Eye (tissue), 1 donor: ENCODE data around the gene DUSP8.
A peak's percentile ranks its signal among the peaks of the same experiment; 100 is the strongest.
"Not testable (repeated sequence)": the region's sequence is repeated elsewhere in the genome, so short reads cannot be mapped to it uniquely, and the experiment has no call there.

Experiments
- DNase-seq: peaks from one replicate; pipeline ENCODE4 v3.0.0-alpha.2; 2015

The DUSP8 gene

GRCh38 chr11:1584661-1585370, 12.7 kb upstream of the DUSP8 start, which contains the start of gene KRTAP5-1:
TSS of gene KRTAP5-1 (minus strand) at chr11:1585283. CDS start at chr11:1585249, 34 bp downstream.
- not testable (repeated sequence) for DNase-seq

- not testable (repeated sequence) for DNase-seq
Observed at GRCh38 chr11:1582909-1583308, 10.8 kb upstream of the DUSP8 start.

- DNase-seq = no peak
Observed at GRCh38 chr11:1581976-1582375, 9.9 kb upstream of the DUSP8 start.

GRCh38 chr11:1576825-1577224, 4.8 kb upstream of the DUSP8 start:
- no peak for DNase-seq

GRCh38 chr11:1575756-1576155, 3.7 kb upstream of the DUSP8 start:
- DNase-seq = not testable (repeated sequence)

GRCh38 chr11:1574933-1575242, 2.8 kb upstream of the DUSP8 start:
- DNase-seq = no peak

- peak; percentile 81 for DNase-seq
Observed at GRCh38 chr11:1574238-1574932, 2.3 kb upstream of the DUSP8 start.

GRCh38 chr11:1573903-1574237, 1.8 kb upstream of the DUSP8 start:
- peak; percentile 75 for DNase-seq

- DNase-seq = peak; percentile 63
Observed at GRCh38 chr11:1573077-1573902, 1.2 kb upstream of the DUSP8 start.

- no peak for DNase-seq
Observed at GRCh38 chr11:1571760-1572196, 293 bp downstream of the DUSP8 start.

GRCh38 chr11:1570896-1571759, 943 bp downstream of the DUSP8 start:
- DNase-seq = peak; percentile 82

- DNase-seq = no peak
Observed at GRCh38 chr11:1570531-1570895, 1.6 kb downstream of the DUSP8 start.

- DNase-seq = no peak
Observed at GRCh38 chr11:1570001-1570453, 2.0 kb downstream of the DUSP8 start.

- DNase-seq = no peak
Observed at GRCh38 chr11:1569251-1569780, 2.8 kb downstream of the DUSP8 start.

GRCh38 chr11:1568441-1568911, 3.6 kb downstream of the DUSP8 start:
- DNase-seq = peak; percentile 57

- no peak for DNase-seq
Observed at GRCh38 chr11:1567721-1568100, 4.4 kb downstream of the DUSP8 start.

GRCh38 chr11:1567052-1567720, 4.9 kb downstream of the DUSP8 start:
- no peak for DNase-seq

- no peak for DNase-seq
Observed at GRCh38 chr11:1566381-1567051, 5.6 kb downstream of the DUSP8 start.

GRCh38 chr11:1565904-1566247, 6.2 kb downstream of the DUSP8 start:
- DNase-seq = no peak

GRCh38 chr11:1565173-1565903, 6.7 kb downstream of the DUSP8 start:
- no peak for DNase-seq
